ENCODE results near the gene LGMN.

LGMN gene

DNA sequence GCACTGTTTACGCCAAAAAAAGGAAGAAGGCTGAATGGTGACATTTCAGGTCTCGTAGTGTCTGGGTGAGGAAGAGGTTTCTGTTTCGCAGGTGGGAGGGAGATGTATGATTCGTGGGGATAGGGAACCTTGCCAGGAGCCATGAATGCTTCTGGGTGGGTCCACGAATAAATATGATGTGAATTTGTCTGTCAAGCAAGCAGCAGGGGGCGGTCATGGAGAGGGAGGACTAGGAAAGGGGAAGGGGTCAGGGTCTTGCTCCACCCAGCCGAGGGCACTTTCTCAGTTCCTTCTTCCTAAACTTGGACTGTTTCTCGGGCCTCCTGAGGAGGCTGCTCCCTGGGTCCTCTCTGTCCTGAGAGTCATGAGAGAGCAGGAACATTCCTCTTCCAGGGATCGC, 72.5 kb downstream of the LGMN start:
- no peak for DNase-seq (ENCODE audit: low spot score)

DNA sequence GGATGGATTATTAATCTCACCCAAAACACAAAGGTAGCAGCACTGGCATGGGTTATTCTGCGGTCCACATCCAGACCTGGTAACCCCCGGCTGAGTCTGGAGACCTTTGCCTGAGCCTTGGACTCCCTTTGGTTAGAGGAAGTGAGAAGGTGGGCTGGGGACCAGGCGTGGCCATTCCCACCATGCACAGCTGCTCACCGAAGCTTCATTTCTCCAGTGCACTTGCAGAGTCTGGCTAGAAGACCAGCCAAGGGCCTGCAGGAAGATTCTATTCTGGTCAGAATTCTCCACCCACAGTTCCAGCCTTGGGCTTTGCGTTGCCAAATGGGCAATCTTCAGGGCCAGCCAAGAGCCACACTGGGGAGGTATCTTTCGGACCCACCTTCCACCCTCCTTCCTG, 73.0 kb downstream of the LGMN start:
- no peak for DNase-seq (ENCODE audit: low spot score)

DNA sequence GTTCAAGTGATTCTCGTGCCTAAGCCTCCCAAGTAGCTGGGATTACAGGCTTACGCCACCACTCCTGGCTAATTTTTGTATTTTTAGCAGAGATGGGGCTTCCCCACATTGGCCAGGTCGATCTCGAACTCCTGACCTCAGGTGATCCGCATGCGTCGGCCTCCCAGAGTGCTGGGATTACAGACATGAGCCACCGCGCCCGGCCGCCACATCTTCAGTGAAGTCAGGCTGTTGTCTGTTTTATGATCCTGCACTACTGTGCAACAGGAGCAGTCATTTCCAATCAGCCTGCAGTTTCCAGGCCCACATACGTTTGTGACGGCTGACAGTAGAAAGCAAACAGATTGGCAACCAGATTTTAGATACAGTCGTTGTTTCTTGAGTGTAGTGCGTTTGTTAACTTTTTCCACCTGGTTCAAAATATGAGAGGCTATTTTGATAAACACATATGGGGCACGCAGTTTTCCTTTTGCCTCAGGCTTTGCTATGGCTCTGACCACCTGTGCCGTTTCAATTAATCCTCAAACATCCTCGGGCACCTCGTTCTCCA, 74.8 kb downstream of the LGMN start:
- no peak for DNase-seq (ENCODE audit: low spot score)

DNA sequence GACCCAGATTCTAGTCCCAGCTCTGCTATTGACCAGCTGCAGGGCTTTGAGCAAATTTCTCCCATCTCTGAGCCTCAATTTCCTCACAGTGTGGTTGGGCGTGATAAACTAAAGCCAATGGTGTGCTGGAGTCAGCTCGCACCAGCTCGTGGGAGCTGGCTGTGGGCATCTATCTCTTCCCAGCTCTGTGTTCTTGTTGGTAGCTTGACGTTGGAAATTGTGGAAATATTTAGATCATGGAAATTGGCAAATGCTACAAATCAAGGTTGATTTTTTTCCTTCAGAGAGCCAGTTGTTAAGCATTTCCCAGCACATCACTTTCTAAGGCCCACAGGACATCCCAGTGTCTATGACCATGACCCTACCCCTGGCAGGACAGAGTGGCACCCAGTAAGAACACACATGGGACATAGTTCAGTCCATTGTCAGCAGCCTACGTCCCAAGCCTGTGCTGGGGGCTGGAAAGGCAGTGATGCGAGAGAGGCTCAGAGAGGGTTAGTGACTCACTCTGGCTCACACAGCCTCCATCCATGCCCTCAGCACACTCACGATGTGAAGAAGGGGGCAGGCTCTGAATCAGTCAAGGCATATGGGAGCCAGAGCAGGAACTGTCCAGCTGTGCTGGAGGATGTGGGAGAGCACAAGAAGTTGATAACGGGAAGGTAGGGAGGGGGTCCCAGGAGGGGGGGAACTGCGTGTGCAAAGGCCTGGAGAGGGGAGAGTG, 77.6 kb downstream of the LGMN start:
- DNase-seq (ENCODE audit: low spot score), result no peak

DNA sequence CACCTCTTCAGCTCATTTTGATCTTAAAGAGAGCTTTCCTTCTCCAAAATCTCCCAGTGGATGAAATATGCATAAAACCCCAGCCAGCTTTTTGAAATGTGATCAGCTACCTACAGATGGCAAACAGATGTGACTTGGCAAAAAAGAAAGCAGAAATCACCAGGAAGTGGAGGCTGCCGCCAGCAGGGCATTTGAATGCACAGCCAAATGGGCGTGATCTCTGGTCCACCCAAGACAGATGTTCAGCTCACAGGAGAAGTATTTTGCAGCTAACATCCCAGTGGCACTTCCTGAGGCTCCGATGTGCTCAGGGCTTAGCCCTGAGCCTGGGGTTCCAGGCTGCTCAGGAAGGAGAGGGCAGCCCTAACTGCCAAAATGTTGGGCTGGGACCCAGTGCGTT, 78.3 kb downstream of the LGMN start:
- no peak for DNase-seq (ENCODE audit: low spot score)

DNA sequence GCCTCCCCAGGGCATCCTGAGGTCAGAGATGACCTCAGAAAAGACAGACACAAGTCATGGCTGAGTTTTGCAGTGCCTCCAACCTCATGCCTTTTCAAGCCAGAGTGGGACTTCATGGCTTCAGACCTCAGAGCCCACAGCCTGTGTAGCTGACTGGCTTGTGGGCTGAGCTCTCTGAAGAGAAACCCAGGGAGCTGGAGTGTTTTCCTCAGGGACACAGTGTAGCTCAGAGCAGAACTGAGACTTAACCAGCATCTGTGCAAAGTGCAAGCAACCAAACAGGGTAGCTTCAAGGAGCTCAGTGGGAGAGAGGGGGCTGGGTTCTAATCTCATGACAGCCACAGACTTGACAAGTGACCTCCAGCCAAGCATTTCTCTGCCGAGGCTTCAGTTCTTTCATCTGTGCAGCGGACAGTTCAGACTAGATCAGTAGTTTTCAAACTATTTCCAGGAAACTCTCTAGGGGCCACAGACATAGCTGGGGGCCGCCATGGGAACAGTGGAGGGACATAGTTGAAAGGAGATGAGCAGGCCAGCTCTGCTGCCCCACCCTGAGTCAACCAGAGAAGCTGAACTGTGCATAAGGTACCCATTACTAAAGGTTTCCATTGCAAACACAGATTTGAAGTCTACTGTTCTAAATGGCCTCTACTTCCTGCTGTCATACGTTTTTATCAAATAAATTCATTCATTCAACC, 80.0 kb downstream of the LGMN start:
- no peak for DNase-seq (ENCODE audit: low spot score)

DNA sequence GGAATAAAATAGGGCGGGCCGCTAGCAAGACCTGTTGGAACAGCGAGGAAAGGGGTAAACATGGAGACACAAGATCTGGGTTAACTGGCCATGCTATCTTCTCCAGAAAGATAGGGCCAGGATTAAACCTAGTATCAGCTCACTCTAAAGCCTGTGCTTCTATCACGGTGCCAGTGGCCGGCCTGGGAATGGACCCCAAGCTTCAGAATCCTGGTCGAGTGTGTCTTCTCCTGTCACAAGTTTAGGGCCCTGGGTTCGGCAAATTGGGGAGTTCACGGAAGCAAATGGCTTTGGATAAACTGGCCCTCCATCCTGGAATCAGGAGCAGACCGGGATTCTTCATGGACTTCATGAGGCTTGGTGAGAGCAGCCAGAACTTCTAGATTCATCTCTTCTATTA, 82.2 kb downstream of the LGMN start:
- DNase-seq (ENCODE audit: low spot score), result no peak

DNA sequence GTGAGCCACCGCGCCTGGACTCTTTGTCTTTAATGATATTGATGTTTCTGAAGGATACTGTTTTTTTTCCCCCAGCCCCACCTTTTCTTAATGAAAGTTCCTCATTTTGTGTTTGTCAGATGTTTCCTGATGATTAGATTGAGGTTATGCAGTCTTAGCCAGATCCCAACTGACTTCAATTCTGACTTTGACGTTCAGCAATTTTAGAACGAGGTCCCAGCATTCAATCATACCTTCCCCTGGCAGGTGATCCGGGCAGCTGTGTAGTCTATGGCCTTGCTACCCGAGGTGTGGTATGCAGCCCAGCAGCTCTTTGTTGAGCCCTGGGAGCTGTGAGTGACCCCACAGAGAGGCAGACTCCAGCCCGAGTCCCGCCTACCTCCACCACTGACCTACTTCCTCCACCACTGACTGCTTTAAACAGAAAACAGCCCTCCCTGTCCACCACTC, 82.7 kb downstream of the LGMN start:
- DNase-seq (ENCODE audit: low spot score), result no peak

DNA sequence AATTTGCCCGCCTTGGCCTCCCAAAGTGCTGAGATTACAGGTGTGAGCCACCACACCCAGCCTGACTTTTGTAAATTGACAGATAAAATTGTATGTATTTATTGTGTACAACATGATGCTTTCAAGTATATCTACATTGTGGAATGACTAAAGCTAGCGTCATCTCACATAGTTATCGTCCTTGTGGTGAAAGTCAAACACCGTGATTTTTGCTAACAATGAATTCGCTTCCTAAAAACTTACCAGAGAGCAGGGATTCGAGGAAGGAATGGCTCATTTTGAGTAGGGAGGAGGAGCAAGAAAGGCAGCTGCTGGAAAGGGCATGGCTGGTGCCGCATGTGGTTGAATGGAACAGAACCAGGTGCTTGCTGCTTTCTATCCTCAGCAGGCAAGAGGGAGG, 85.4 kb downstream of the LGMN start:
- no peak for DNase-seq (ENCODE audit: low spot score)

DNA sequence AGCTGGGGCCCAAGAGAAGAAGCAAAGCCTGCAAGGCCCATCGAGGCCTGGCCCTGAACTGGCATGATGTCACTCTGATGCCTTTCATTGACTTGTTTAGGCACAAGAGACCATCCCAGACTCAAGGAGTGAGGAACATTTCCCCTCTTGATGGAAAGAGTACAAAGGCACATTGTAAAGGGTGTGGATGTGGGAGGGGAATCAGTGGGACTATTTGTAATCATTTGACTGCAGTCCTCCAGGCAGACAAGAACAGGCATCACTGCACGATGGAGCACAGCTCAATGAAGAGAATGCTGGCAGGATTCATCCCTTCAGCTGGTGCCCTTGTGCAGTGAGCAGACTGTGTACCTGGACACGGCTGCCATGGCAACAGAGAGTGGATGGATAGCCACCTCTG, 87.9 kb downstream of the LGMN start:
- DNase-seq (ENCODE audit: low spot score), result no peak

DNA sequence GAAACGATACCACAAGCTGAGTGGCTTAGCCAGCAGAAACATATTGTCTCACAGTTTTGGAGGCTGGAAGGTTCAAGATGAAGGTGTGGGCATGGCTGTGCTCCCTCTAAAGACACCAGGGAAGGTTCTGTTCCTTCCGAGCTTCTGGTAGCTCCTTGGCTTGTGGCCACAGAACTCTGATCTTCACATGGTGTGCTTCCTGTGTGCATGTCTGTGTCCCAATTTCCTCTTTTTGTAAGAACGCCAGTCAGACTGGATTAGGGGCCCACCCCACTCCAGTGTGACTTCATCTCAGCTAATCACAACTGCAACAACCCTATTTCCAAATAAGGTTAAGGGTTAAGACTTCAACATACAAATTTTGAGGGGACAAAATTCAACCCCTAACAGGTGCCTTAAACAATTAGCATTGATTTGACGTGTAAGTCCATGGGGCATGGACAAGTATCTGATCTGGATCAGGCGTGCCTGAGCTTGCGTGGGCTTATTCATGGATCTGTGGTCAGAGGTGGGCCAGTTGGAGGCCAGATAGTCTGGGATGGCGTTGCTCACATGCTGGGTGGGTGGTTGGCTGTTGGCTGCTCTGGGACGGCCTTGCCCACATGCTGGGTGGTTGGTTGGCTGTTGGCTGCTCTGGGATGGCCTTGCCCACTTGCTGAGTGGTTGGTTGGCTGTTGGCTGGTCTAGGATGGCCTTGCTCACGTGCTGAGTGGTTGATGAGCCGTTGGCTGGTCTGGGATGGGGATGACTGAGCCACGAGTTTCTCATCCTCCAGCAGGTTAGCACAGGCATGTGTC, 88.5 kb downstream of the LGMN start:
- DNase-seq (ENCODE audit: low spot score), result no peak

DNA sequence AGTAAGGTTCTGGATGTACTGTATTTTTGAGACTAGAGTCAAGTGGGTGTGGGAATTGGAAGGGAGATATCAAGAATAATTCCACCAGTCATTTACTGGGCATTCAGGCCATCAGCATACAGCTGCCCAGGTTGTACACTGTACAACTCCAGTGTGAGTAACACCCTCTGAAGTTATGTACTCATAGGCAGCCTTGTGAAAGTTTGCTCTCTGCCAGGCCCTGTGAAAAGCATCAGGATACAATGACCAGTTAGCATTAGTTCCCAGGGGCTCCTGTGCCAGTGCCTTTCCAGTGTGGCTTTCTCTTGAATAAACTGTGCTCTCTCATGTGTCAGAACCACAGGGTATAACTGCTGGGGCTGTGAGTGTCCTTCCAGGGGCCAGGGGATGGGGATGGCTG, 89.7 kb downstream of the LGMN start:
- no peak for DNase-seq (ENCODE audit: low spot score)

DNA sequence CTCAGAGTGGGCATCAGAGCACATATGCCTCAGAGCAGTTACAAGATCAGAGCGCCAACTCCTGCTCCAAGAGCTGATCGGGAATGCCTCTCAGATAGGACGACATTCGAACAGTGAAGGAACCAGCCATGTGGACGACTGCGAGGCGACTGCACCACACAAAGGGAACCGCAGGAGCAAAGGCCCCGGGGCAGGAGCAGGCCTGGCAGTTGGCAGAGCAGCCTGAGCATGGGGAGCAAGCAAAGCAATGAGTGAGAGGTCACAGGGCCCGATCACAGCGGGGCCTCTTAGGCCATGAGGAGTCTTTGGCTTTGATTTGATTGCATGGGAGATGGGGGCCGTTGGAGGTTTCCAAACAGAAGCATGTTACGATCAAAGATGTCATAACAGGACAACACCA, 90.3 kb downstream of the LGMN start:
- no peak for DNase-seq (ENCODE audit: low spot score)

DNA sequence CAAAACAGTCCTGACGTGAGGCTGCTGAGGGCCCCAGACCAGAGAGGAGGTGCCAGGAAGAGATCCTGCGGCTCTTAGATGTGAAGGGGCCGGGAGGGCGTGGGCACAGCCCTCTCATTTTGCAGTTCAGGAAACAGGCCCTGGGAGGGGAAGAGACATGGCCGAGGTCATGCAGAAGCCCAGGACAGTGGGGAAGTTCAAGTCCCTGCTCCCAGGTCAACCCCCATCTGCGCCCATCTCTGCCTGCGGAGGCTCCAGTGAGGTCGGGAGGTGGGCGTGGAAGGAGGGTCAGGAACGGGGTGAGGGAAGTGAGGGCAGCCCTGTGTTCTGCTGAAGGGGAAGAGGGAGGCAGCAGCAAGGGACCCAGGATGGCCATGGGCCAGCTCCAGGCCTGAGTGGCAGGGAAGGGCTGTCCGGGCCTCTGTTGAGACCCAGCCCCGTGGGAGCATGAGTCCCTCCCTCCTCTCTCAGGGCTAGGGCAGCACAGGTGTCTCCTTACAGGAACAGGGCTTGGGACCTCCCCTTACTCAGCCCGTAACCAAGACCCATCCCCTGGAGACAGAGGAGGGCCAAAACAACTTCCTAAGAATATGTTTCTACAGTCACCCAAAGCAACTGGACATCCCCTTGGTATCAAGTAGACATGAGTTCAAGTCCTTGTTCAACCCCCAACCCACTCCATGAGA, 90.8 kb downstream of the LGMN start:
- DNase-seq (ENCODE audit: low spot score), result no peak

DNA sequence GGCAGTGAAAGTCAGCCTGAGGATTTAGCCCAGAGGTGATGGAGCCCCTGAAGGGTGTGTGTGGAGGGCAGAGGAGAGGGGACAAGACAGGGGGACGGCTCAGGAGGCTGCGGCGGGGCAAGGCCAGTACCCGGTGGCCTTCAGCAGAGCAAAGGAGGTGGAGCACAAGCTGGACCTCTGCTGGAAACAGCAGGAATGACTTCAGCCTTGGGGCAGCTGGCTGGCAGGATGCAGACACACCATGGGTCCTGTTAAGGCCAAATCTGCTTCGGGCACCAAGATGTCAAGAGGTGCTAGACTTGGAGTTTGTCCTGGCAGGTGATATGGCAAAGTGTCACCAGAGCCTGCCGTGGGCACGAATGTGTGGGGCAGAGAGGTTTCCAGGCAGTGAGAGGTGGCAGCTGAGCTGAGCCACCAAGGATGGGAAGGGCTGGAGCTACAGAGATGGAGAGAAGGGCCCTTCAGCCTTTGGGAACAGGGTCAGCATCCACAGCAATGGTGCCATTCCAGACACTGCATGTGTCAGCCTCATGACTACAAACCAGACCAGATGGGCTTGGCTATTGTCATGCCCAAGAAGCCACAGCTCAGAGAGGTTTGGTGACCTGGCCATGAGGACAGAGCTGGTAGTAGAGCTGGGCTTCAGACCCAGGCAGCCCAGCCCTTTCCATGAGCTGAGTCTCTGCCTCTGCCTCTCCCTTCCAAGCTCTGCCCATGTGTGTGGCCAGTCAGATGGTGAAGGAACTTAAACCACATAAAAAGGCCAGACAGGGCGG, 91.9 kb downstream of the LGMN start:
- no peak for DNase-seq (ENCODE audit: low spot score)

DNA sequence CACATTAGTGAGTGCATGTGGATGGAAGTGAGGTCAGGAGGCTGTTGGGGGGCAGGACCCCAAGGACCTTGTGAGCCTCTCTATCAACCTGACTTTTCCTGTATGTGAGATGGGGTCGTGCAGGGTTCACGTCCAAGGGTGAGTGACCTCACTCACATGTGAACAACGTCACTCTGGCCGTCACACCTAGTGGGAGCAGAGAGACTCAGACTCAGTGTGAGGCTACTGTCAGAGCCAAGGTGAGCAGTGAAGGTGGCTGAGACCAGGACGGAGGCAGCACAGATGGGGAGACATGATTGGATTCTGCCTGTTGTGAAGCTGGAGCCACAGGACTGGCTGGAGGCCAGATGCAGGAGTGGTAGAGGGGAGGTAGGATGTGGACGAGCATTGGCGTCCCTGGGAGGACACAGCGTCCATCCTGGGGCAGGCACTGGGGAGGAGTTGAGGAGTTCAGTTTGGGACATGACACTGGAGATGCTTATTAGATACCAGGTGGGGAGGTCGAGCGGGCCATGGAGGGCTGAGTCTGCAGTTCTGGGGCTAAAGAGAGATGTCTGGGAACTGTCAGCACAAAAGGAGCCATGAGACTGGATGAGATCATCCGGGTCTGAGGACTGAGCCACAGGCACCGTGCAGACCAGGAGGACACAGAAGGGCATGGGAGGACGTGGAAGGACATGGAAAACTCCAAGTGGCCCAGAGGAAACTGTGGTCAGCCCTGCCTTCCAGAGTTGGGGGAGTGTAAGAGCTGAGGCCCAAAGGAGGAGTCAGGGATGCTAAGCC, 92.8 kb downstream of the LGMN start:
- no peak for DNase-seq (ENCODE audit: low spot score)

DNA sequence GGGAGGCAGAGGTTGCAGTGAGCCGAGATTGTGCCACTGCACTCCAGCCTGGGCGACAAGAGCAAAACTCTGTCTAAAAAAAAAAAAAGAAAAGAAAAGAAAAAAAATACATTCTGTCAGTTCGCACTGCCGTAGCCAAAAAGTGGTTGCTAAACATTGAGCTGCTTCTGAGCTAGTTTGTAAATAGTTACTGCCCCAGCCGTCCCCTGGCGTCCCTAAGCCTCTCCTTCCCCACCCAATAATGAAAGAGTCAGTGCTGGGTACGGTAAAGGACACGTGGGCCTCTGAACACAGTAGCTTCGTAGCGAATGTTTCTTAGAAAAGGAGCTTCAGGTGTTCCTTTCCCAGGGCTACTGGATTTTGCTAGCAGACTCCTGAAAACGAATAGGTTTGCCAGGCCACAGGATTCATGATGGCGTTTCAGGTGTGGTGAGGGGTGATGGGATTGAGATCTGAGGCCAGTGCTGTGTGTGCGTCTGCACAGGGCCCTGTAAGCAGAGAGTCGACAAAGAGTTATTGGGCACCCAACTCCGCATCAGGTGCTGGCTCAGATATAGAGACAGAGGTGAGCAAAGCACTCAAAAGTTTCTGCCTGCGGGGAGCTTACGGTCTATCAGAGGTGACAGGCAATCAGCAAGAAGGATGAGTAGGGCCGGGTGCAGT, 94.1 kb downstream of the LGMN start:
- no peak for DNase-seq (ENCODE audit: low spot score)

Data from activated CD4-positive, alpha-beta T cell treated with anti-CD3 and anti-CD28 coated beads, Interleukin-2, Interleukin-4, amounts not matched to agents 100 ng/mL and 50 ng/mL, durations not matched to agents 16 hours and 8 hours (primary cell).